Astrocyte of the cerebellum (primary cell): Measurements from ENCODE around the gene LCK.

Experiments used
- DNase-seq: peaks from one replicate; pipeline ENCODE4 v3.0.0-alpha.2; 2011; ENCODE audit warnings: low read depth
- H3K4me3 ChIP-seq: 2 replicates; pipeline ENCODE4 v1.5.1; 2011; ENCODE audit warnings: mild to moderate bottlenecking, low read depth, low read length, moderate library complexity
- CTCF ChIP-seq: IDR thresholded peaks from 2 replicates; pipeline ENCODE4 v1.5.1; 2012; ENCODE audit warnings: low read length, low read depth, moderate library complexity, mild to moderate bottlenecking; ENCODE audit errors: missing control alignments
- in situ Hi-C: cut with HindIII; loops from 2 replicates; pipeline ENCODE4 v1.10.0; 2017; ENCODE audit warnings: low sequenced_read_pairs

Gene LCK

GRCh38 chr1:32318127-32318869, 67.2 kb downstream of the LCK start:
- in situ Hi-C loops: no loop called here
- no peak overlapping the region for H3K4me3 ChIP-seq
- no peak for TF ChIP-seq CTCF
- DNase-seq: no peak

GRCh38 chr1:32321712-32322291, 70.7 kb downstream of the LCK start:
- no peak for DNase-seq
- H3K4me3 ChIP-seq: no peak overlapping the region
- TF ChIP-seq CTCF: no peak
- in situ Hi-C loops: loop anchor here (5.0 kb wide), 1 partner anchor 80 kb away; no protein-coding TSS in a partner anchor

- in situ Hi-C loops: no loop called here
- DNase-seq: no peak
Observed at GRCh38 chr1:32327204-32327603, 76.1 kb downstream of the LCK start.

GRCh38 chr1:32329931-32330466, 78.9 kb downstream of the LCK start:
- in situ Hi-C loops: no loop called here
- no peak overlapping the region for H3K4me3 ChIP-seq
- DNase-seq: no peak
- TF ChIP-seq CTCF: no peak

More at GRCh38 chr1:32327204-32327603, 76.1 kb downstream of the LCK start:
- H3K4me3 ChIP-seq: no peak overlapping the region
- no peak for TF ChIP-seq CTCF

- no peak overlapping the region for H3K4me3 ChIP-seq
- no peak for DNase-seq
- TF ChIP-seq CTCF: no peak
- in situ Hi-C loops: no loop called here
Observed at GRCh38 chr1:32330558-32331151, 79.6 kb downstream of the LCK start.

- no peak overlapping the region for H3K4me3 ChIP-seq
- DNase-seq: no peak
- in situ Hi-C loops: no loop called here
- no peak for TF ChIP-seq CTCF
Observed at GRCh38 chr1:32331549-32331948, 80.5 kb downstream of the LCK start.
